Gastrocnemius medialis (tissue), 4 donors: ENCODE data around the gene YWHAG.

Experiments
- POLR2A ChIP-seq, 2 donors: fragments of 450-650 bp; IDR thresholded peaks; one replicate each; pipeline ENCODE4 v1.6.1; 2017; ENCODE audit warnings: antibody characterized with exemption in 2 of 2, mild to moderate bottlenecking in 2 of 2, moderate library complexity in 2 of 2
- TF ChIP-seq, protein P1 (sequence below), 5 experiments: fragments of 450-650 bp in 3 of 5; fragments of 200-600 bp in 2 of 5; sonication (generic) in 2 of 5; IDR thresholded peaks in 4 of 5; conservative IDR thresholded peaks in 1 of 5; 1 replicate in 4 of 5; 2 replicates in 1 of 5; pipeline ENCODE4 v1.5.1; 2016 to 2019; ENCODE audit warnings: antibody characterized with exemption in 5 of 5, mild to moderate bottlenecking in 3 of 5, moderate library complexity in 3 of 5

- TF ChIP-seq POLR2A (IDR thresholded peaks at IDR 0.05) = no peak
- TF ChIP-seq, protein P1, sequence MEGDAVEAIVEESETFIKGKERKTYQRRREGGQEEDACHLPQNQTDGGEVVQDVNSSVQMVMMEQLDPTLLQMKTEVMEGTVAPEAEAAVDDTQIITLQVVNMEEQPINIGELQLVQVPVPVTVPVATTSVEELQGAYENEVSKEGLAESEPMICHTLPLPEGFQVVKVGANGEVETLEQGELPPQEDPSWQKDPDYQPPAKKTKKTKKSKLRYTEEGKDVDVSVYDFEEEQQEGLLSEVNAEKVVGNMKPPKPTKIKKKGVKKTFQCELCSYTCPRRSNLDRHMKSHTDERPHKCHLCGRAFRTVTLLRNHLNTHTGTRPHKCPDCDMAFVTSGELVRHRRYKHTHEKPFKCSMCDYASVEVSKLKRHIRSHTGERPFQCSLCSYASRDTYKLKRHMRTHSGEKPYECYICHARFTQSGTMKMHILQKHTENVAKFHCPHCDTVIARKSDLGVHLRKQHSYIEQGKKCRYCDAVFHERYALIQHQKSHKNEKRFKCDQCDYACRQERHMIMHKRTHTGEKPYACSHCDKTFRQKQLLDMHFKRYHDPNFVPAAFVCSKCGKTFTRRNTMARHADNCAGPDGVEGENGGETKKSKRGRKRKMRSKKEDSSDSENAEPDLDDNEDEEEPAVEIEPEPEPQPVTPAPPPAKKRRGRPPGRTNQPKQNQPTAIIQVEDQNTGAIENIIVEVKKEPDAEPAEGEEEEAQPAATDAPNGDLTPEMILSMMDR (IDR thresholded peaks at IDR 0.05 in 4 of 5, conservative IDR thresholded peaks at IDR 0.05 in 1 of 5) = no peak
Measured at GRCh38 chr7:76327610-76328009, 31.2 kb downstream of the YWHAG start.
